GM19324 (cell line): ENCODE data around the gene NMS.

ENCODE experiments used
- ATAC-seq: cut with Tn5 transposase; IDR thresholded peaks from one replicate; pipeline ENCODE4 v1.9.1; 2021; ENCODE audit warnings: mild to moderate bottlenecking, moderate library complexity; ENCODE audit not compliant: unreplicated experiment, low FRiP score

Gene NMS

DNA sequence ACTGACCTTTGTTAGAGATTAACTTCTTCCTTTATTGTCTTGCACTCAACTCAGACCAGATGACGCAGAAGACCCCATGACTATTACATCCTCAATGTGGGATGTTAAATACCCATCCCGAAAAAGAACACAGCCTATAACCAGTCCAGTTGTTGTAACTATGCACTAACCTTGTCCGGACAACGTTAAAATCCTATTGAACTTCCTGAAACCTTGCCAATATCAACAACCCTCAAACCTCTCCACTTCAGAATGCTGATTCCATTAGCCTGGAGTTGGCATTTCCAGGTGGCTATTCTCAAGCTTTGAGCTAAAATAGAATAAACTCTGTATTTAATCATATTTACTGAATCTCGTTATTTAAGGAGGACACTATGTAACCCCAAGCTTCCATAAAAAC, 13.6 kb downstream of the NMS start:
- ATAC-seq, result no peak

DNA sequence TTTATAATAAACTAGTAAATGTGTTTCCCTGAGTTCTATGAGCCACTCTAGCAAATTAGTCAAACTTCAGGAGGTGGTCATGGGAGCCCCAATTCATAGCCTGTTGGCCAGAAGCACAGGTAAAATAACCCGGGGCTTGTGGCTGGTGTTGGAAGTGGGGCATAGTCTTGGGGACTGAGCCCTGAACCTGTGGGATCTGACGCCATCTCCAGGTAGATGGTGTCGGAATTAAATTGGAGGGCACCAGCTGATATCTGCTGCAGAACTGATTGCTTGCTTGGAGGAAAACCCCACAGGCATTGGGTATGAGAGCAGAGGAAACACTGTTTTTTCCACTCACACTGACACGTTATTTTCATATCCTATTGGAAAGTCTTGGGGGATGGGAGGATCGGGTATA, 14.1 kb downstream of the NMS start:
- ATAC-seq, result no peak

DNA sequence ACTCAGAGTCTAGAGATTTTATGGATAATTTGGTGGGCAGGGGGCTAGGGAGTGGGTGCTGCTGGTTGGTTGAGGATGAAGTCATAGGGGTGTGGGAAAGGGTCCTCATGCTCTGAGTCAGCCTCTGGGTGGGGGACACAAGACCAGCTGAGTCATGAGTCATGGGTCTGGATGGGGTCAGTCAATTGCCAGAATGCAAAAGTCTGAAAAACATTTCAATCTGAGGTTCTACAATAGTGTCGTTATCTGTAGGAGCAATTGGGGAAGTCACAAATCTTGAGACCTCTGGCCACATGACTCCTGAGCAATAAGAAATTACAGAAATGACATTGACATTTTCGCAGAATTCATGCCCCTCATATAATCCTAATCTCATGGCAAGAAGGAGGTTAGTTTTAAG, 15.1 kb downstream of the NMS start:
- no peak for ATAC-seq

DNA sequence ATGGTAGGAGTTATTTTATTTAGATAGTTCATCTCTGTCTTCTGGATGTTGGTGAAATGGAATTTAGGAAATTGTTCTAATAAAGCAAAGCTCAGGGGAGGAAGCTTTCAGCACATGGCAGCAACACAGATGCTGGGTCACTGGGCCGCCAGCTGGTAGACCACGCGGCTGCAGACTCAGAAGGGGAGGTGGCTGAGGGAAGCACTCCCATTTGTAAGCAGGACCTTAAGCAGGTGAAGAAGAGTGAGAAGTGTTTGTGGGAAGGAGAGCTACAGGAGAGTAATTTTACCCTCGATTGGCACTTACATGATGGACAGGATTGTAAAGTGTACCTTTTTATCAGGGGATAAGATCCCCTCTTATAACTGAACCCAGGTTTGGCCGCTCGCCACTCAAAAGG, 24.4 kb downstream of the NMS start:
- no peak for ATAC-seq

DNA sequence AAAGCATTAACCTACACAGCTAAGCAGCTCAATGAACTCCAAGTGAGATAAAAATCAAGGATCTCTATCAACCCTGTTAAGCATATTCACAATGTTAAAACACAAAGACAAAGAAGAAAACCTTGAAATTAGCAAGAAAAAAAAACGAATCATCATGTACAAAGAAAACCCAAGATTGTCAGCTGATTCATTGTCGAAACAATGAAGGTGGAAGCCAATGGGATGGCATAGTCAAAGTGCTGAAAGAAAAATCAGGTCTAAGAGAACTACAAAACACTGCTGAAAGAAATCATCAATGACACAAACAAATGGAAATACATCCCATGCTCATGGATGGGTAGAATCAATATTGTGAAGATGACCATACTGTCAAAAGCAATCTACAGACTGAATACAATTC, 32.5 kb downstream of the NMS start:
- no peak for ATAC-seq

DNA sequence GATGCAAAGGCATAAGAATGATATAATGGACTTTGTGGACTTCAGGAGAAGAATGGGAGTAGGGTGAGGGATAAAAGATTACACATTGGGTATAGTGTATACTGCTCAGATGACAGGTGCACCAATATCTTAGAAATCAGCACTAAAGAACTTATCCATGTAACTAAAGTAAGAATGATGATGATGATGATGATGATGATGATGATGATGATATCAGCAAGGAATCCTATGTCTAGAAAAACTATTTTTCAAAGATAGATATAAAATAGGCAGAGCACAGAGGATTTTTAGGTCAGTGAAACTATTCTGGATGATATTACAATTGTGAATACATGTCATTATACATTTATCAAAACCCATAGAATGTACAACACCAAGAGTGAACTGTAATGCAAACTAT, 34.3 kb downstream of the NMS start:
- no peak for ATAC-seq

DNA sequence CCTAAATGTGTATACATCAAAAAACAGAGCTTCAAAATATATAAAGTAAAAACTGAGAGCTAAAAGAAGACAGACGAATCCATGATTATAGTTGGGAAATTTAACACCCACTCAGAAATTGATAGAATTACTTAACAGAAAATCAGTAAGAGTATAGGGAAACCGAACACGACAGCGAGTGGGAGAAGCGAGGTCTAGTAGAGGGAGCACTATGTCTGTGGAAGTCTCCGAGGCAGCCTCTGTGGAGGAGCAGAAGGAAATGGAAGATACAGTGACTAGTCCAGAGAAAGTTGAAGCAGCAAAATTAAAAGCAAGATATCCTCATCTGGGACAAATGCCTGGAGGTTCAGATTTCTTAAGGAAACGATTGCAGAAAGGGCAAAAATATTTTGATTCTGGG, 38.8 kb downstream of the NMS start:
- ATAC-seq, result no peak

DNA sequence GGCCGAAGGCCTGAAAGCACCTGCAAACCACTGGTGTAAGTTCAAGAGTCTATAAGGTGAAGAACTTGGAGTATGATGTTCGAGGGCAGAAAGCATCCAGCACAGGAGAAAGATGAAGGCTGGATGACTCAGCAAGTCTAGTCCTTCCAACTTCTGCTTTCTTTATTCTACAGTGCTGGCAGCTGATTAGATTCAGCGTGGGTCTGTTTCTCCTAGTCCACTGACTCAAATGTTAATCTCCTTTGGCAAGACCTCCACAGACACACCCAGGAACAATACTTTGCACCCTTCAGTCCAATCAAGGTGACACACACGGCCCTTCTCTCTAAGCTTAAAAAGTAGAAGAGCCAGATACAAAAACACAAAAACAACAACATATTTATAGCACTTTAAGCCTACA, 43.4 kb downstream of the NMS start:
- no peak for ATAC-seq

DNA sequence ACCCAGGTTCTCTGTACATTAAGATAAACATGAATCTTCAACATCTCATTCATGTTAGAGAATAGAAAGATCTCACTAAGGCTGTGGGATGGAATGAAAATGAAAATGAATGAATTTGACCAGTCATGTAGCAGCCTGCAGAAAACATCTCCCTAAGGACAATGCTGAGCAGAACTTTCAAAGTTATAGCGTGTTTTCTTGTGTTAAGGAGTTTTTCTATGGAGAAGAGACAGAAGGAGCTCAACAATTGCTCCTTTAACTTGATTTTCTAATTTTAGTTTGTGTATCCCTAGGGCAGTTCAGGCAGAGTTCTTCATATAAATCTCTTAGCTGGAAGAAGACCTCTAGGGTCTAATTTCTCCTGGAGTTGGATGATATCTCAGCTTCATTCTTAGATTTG, 47.3 kb downstream of the NMS start:
- ATAC-seq, result no peak

DNA sequence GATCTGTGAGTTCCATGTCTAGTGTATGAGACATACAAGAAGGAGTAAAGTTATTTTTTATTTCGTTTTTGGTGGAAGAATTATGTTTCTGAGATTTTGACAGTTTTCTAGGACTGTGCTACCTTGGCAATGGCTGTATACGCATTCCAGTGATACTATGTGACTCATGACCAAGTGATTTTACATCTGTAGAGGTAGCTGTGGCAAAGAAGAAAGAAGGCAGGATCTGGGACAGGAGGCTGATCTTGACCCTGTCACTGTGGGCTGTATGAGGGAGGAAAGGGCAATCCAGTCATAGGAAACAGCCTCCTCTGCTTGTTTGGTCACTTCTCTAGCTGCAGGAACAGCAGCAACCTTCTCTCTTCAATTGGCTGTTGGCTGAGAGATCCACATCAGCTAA, 48.5 kb downstream of the NMS start:
- ATAC-seq, result no peak

DNA sequence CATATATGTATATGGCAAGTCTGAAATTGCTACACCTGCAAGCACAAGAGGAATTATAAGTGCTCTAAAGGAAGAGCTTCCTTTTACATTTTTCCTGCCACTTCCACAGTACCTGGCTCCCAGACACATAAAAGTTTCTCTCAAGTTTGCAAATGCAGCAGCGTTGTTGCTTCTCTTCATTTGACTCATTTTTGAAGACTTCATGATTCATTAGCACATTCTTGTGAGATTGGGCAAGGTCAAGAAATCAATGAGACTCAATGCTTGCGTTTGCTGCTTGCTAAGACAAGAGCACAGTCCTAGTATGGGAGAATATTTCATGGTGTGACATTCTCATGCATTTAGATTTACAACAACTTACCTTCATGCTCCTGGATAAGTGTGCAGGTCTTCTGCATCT, 49.9 kb downstream of the NMS start:
- ATAC-seq, result no peak

DNA sequence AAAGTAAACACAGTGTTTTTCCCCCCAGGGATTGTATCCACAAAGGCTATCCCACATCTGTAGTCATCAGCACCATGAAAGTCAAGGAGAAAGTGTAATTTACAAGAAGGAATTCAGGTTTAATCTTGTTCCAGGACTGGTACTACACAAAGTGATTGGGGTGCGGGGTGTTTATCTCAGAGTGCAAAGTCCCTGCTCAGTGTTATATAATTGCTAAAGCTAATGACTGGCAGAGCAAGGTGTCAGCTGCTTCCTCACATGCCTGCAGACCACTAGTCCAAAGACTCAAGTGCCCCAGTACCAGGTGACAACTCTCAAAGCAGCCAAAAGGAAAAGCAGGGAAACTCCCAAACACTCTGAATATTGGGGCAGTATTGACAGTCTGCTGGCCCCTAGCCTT, 52.1 kb downstream of the NMS start:
- ATAC-seq, result no peak

DNA sequence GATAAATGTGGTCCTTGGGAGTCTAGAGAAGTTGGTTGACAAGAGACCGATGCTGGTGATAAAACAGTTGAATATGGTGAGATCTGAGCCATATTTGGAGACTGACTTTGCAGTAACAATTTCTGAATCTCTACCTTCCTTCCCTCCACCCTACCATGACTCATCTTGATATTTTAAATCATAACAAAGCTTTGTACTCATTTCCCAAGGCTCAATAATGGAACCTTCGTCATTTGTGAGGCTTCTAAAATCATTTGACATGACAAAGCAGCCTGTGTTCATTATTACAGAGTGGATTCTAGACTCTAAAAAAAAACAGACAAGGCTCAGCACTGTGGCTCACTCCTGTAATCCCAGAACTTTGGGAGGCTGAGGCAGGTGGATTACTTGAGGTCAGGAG, 54.0 kb downstream of the NMS start:
- ATAC-seq, result no peak

DNA sequence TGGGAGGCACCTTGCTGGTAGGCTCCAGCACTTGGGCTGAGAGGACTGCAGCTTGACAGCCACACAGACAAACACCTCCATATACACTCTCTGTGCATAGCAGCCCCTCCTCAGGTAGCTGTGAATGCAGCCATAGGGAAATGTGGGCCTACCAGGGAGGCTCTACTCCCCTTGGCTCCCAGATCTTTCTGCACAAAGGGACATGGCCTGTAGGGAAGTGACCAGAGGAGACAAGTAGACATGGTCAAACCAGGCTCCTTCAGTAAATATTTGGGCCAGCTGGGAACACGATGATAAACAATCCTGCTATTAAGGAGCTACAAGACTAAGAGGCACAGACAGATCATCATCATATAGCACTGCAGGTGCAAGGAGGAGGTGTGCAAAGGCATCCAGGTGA, 56.6 kb downstream of the NMS start:
- ATAC-seq, result no peak

DNA sequence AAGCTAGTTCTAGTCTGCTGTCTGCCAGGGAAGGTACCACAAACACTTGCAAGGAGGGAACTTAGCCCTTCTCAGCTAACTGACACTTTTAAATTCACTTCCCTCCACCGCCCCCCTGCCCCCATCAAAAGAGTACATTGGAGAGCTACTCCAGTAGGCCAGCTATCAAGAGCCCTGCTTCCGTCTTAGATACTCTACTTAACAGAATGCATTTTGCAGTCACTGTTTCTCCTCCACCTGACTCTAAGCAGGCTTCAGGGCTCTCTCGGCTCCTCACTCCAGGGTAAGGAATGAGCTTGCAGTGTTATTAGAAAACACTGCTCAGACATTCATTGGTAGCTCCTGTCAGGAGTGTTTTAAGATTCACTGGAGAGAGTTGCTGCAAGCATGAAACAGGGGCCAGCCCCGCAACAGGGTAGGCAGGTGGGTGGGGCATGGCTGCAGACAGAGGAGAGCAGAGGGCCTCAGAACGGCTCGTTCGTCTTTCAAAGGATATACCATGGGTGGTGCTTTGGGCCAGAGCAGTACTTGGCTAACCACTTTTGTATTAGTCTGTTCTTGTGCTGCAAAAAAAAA, 57.2 kb downstream of the NMS start:
- no peak for ATAC-seq

DNA sequence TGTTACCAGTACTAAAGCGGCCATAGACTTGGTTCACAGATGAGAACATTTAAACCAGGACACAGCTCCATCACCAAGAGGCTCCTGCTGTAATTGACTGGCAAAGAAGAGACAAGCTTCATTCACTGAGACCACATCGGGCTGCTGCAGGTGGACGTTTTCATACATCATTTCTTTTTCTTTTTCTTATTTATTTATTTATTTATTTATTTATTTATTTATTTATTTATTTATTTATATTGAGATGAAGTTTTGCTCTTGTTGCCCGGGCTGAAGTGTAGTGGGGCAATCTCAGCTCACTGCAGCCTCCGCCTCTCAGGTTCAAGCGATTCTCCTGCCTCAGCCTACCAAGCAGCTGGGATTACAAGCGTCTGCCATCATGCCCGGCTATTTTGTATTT, 58.9 kb downstream of the NMS start:
- ATAC-seq, result no peak

DNA sequence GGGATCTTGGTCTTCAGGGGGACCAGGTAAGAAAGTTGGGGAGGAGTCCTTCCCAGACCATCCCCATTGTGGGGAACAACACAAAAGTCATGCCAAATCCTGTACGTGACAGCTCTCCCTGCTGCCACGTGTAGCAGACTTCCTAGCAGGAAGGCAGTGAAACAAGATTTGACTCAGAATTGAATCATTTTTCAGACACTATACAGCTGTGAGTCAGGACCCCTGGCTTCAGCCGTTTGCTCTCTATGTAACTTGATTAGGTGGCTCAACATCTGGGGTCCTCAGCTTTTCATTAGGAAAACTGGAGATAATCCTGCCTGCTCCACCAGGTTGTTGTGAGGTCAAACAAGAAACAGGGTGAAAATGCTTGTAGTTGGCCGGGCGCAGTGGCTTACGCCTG, 59.6 kb downstream of the NMS start:
- no peak for ATAC-seq
